ENCODE measurements around the gene RPGR.
A peak's percentile ranks its signal among the peaks of the same experiment; 100 is the strongest.

RPGR gene

GRCh38 chrX:38220415-38221390, 106.6 kb downstream of the RPGR start, which contains the start of gene SRPX:
Gene SRPX (minus strand): TSS chrX:38220871. CDS start chrX:38220792, 79 bp downstream.
- in situ Hi-C loops (cut with HindIII; ENCODE audit: low sequenced_read_pairs) = no loop called here
- DNase-seq (ENCODE audit: low read depth) = no peak
- peak within 1 kb of the TSS; percentile 64 for H3K4me3 ChIP-seq (ENCODE audit: low read depth, low read length)
- TF ChIP-seq CTCF (IDR thresholded peaks at IDR 0.05; ENCODE audit: low read depth, low read length, missing control alignments) = no peak

GRCh38 chrX:38220024-38220414, 107.3 kb downstream of the RPGR start:
- in situ Hi-C loops (cut with HindIII; ENCODE audit: low sequenced_read_pairs) = no loop called here
- no peak for DNase-seq (ENCODE audit: low read depth)
- peak overlapping the region; percentile 64 for H3K4me3 ChIP-seq (ENCODE audit: low read depth, low read length)
- peak; percentile 46 for TF ChIP-seq CTCF (IDR thresholded peaks at IDR 0.05; ENCODE audit: low read depth, low read length, missing control alignments)

Measured in astrocyte of the cerebellum (primary cell).